K562 (cell line): Measurements from ENCODE around the gene SEMA5A. TPM values are rescaled to one million over a fixed set of nuclear protein-coding genes. Genes with fewer than 3 reads are reported as not detected.

Experiments used
- ATAC-seq: fragments of 200-7000 bp; cut with Tn5 transposase; 3 replicates; pipeline ENCODE4 v1.9.1; 2020; ENCODE audit warnings: moderate library complexity
- BruUV-seq: library from RNA; stranded (reverse); fragments of 400-500 nt; replicated peaks from 2 replicates; lab custom pipeline; 2021; lab: Mats Ljungman, UMichigan
- CTCF ChIA-PET: fragments of 300-600 bp; formaldehyde crosslinking; extraction: SDS; loops from one replicate; lab custom pipeline; 2021; ENCODE audit warnings: low intra/inter-chr PET ratio; lab: Yijun Ruan, JAX
- POLR2A ChIA-PET: fragments of 300-600, 350-650 bp; sonication (Branson Sonifier 250); formaldehyde crosslinking; extraction: SDS; loops from one replicate; lab custom pipeline; 2021; ENCODE audit warnings: antibody characterized with exemption, inconsistent platforms; lab: Yijun Ruan, JAX
- DNase-seq, 4 experiments: peaks; one replicate each; pipeline versions ENCODE4 v3.0.0 to v3.0.0-alpha.2; 2011 to 2018; ENCODE audit warnings: low spot score in 3 of 4, mixed read lengths in 3 of 4; ENCODE audit errors: extremely low read depth in 1 of 4
- FAIRE-seq: peaks from 2 replicates; lab custom pipeline; 2011; peaks lifted over from hg19 to GRCh38; lab: Jason Lieb, UNC
- H2AFZ ChIP-seq: 2 replicates; pipeline ENCODE4 v1.6.0; 2011; ENCODE audit warnings: low read depth, low read length, control low read depth, inconsistent platforms
- H3K27ac ChIP-seq: fragments of 200-600 bp; 3 replicates; pipeline ENCODE4 v1.8.0; 2011; ENCODE audit warnings: low read depth, mild to moderate bottlenecking, control low read depth, inconsistent platforms, low read length, moderate library complexity, mixed read lengths; ENCODE audit errors: extremely low read depth
- H3K27me3 ChIP-seq, 2 experiments: fragments of 300-600 bp in 1 of 2; 2 replicates in 1 of 2; 3 replicates in 1 of 2; pipeline versions ENCODE4 v1.6.0 to v1.8.0; 2011; ENCODE audit warnings: inconsistent platforms in 2 of 2, low read length in 2 of 2, mild to moderate bottlenecking in 1 of 2, mixed read lengths in 1 of 2, moderate library complexity in 1 of 2; ENCODE audit not compliant: control insufficient read depth in 2 of 2, insufficient read depth in 2 of 2
- H3K36me3 ChIP-seq: fragments of 300-600 bp; 3 replicates; pipeline ENCODE4 v1.8.0; 2011; ENCODE audit warnings: mild to moderate bottlenecking, low read length, inconsistent platforms; ENCODE audit not compliant: control insufficient read depth, insufficient read depth
- H3K4me1 ChIP-seq, 2 experiments: fragments of 200-600 bp in 1 of 2; replicated peaks in 1 of 2; 2 replicates in 1 of 2; 3 replicates in 1 of 2; pipeline versions ENCODE4 v1.5.1 to v1.8.0; 2011; ENCODE audit warnings: inconsistent platforms in 2 of 2, low read length in 2 of 2, mild to moderate bottlenecking in 1 of 2, mixed read lengths in 1 of 2, moderate library complexity in 1 of 2; ENCODE audit not compliant: control insufficient read depth in 2 of 2, insufficient read depth in 2 of 2
- H3K4me2 ChIP-seq: 2 replicates; pipeline ENCODE4 v1.6.1; 2011; ENCODE audit warnings: low read length, control low read depth, inconsistent platforms, mixed read lengths; ENCODE audit not compliant: insufficient read depth
- H3K4me3 ChIP-seq: fragments of 200-600 bp; sonication (generic), shearing (Covaris generic); 2 replicates; pipeline ENCODE4 v1.5.1; 2016; ENCODE audit warnings: control low read depth, inconsistent platforms
- H3K79me2 ChIP-seq: fragments of 200-600 bp; 3 replicates; pipeline ENCODE4 v1.8.0; 2011; ENCODE audit warnings: low read length, inconsistent platforms; ENCODE audit not compliant: control insufficient read depth, insufficient read depth
- H3K9ac ChIP-seq, 2 experiments: 2 replicates each; pipeline versions ENCODE4 v1.6.0 to v1.6.1; 2011; ENCODE audit warnings: low read depth in 2 of 2, low read length in 2 of 2, control low read depth in 1 of 2, inconsistent platforms in 1 of 2, mild to moderate bottlenecking in 1 of 2, mixed read lengths in 1 of 2; ENCODE audit not compliant: insufficient read depth in 1 of 2
- H3K9me1 ChIP-seq: one replicate; pipeline ENCODE4 v1.6.0; 2011; ENCODE audit warnings: inconsistent platforms, mild to moderate bottlenecking, low read length, moderate library complexity; ENCODE audit not compliant: control insufficient read depth, insufficient read depth
- H3K9me3 ChIP-seq: replicated peaks from 2 replicates; pipeline ENCODE4 v1.5.1; 2011; ENCODE audit warnings: low read depth, low read length, inconsistent platforms; ENCODE audit not compliant: control insufficient read depth, insufficient read depth
- H4K20me1 ChIP-seq: replicated peaks from 2 replicates; pipeline ENCODE4 v1.6.1; 2011; ENCODE audit warnings: low read length, inconsistent platforms, mixed read lengths; ENCODE audit not compliant: control insufficient read depth, insufficient read depth
- CREBBP ChIP-seq: IDR thresholded peaks from one replicate; pipeline ENCODE4 v1.6.1; 2012; ENCODE audit warnings: low read depth, mild to moderate bottlenecking, control low read depth, inconsistent platforms, low read length
- ELF4 ChIP-seq: fragments of 450-650 bp; formaldehyde crosslinking; IDR thresholded peaks from 2 replicates; pipeline ENCODE4 v1.4.0; 2022; ENCODE audit warnings: missing genetic modification characterization
- MECOM ChIP-seq: fragments of 250-450 bp; sonication (Bioruptor Pico); IDR thresholded peaks from 2 replicates; pipeline ENCODE4 v1.8.0; 2022; ENCODE audit warnings: inconsistent platforms
- MEIS2 ChIP-seq: fragments of 450-650 bp; IDR thresholded peaks from 2 replicates; pipeline ENCODE4 v1.6.1; 2014; ENCODE audit warnings: mild to moderate bottlenecking; ENCODE audit not compliant: partially characterized antibody
- NFRKB ChIP-seq: fragments of 450-650 bp; IDR thresholded peaks from 2 replicates; pipeline ENCODE4 v1.6.1; 2016; ENCODE audit warnings: low read depth
- PHB2 ChIP-seq: fragments of 450-650 bp; IDR thresholded peaks from 2 replicates; pipeline ENCODE4 v1.6.1; 2017; ENCODE audit warnings: low read depth
- POLR2AphosphoS2 ChIP-seq: IDR thresholded peaks from 2 replicates; pipeline ENCODE4 v1.6.1; 2012; ENCODE audit warnings: low read length, improper control_type of control experiment
- PURB ChIP-seq: sonication (generic); formaldehyde crosslinking; IDR thresholded peaks from 2 replicates; pipeline ENCODE4 v1.9.0; 2021; ENCODE audit warnings: low read depth, mild to moderate bottlenecking, missing genetic modification reagents
- RBM34 ChIP-seq: fragments of 200-400 bp; formaldehyde crosslinking; IDR thresholded peaks from 2 replicates; pipeline ENCODE4 v1.6.1; 2018; ENCODE audit warnings: low read length, borderline replicate concordance; ENCODE audit not compliant: insufficient read depth
- ZNF146 ChIP-seq: IDR thresholded peaks from one replicate; pipeline ENCODE4 v1.6.1; 2018; ENCODE audit warnings: missing compliant biosample characterization; ENCODE audit not compliant: unreplicated experiment
- ZNF280B ChIP-seq: fragments of 250-450 bp; sonication (Bioruptor Pico); IDR thresholded peaks from 2 replicates; pipeline ENCODE4 v1.5.1; 2021; ENCODE audit warnings: mild to moderate bottlenecking
- in situ Hi-C: fragments of 300-500 bp; cut with MboI; formaldehyde crosslinking; loops from 4 replicates; pipeline ENCODE4 v1.15.0; 2018; ENCODE audit warnings: inconsistent platforms, mixed read lengths
- intact Hi-C: fragments of 100-400 bp; cut with micrococcal nuclease; formaldehyde crosslinking; loops from 2 replicates; pipeline ENCODE4 v1.14.2; 2022
- polyA plus RNA-seq, 8 experiments: library from polyadenylated mRNA; depleted of rRNA in 4 of 8; stranded (reverse) in 5 of 8; unstranded in 3 of 8; fragments of >200 nt; fragmentation: Nextera tagmentation in 2 of 8; fragmentation: Illumina TruSeq in 1 of 8; extraction: Ambion mirVana in 2 of 8; extraction: Trizol in 1 of 8; gene quantifications; 2 replicates each; pipeline versions ENCODE4 v1.2.1 to v1.2.3, GENCODE V29; 2011 to 2014; ENCODE audit warnings: inconsistent platforms in 1 of 8, missing spikeins in 1 of 8
- total RNA-seq, 7 experiments: library from RNA; depleted of rRNA in 6 of 7; stranded (reverse); fragments of >200 nt in 6 of 7; fragmentation: Illumina TruSeq in 2 of 7; extraction: Trizol in 2 of 7; gene quantifications; 2 replicates each; pipeline versions ENCODE4 v1.2.1 to v1.2.3, GENCODE V29; 2011 to 2021; ENCODE audit warnings: low replicate concordance in 1 of 7
- TF ChIP-seq, protein P1 (sequence below), 2 experiments: fragments of 450-650 bp in 1 of 2; IDR thresholded peaks; 2 replicates each; pipeline ENCODE4 v1.6.1; 2011 to 2017; ENCODE audit warnings: low read depth in 2 of 2, antibody characterized with exemption in 1 of 2, borderline replicate concordance in 1 of 2, low read length in 1 of 2, mild to moderate bottlenecking in 1 of 2, mixed read lengths in 1 of 2; ENCODE audit not compliant: control insufficient read depth in 1 of 2
- TF ChIP-seq, protein P2 (sequence below): fragments of 450-650 bp; formaldehyde crosslinking; IDR thresholded peaks from 2 replicates; pipeline ENCODE4 v1.4.0; 2020; ENCODE audit warnings: mild to moderate bottlenecking, moderate library complexity
- TF ChIP-seq, protein P3 (sequence below): fragments of 450-650 bp; formaldehyde crosslinking; IDR thresholded peaks from 2 replicates; pipeline ENCODE4 v1.4.0; 2022; ENCODE audit warnings: missing genetic modification characterization
- TF ChIP-seq, protein P4 (sequence below): fragments of 450-650 bp; formaldehyde crosslinking; conservative IDR thresholded peaks from 2 replicates; pipeline ENCODE4 v1.4.0; 2022; ENCODE audit warnings: mild to moderate bottlenecking, missing genetic modification characterization

SEMA5A gene
- total and polyA plus RNA-seq, 9 of the 15 experiments (the other 6 are each of a cell fraction or from before 2014, with no cell fraction given) = 0.02 TPM; not detected in 8

GRCh38 chr5:9587135-9587534 is 41.3 kb upstream of the SEMA5A start:
- intact Hi-C loops (no loop called here), in situ Hi-C loops (no loop called here)
- Histone ChIP-seq H3K9ac (no peak overlapping the region), H3K4me1 (no peaks in the 10 kb centered on the region), H3K79me2 (no peaks in the 10 kb centered on the region), H3K9me1 (no peaks in the 10 kb centered on the region), H3K27ac (no peak overlapping the region), H4K20me1 (no peaks in the 10 kb centered on the region), H2AFZ (no peak overlapping the region), H3K27me3 (no peaks in the 10 kb centered on the region), H3K4me3 (no peak overlapping the region), H3K36me3 (no peaks in the 10 kb centered on the region), H3K4me2 (no peak overlapping the region), H3K9me3 (no peaks in the 10 kb centered on the region)
- no TSS peak for BruUV-seq
- CTCF ChIA-PET = no interaction called here
- POLR2A ChIA-PET = no interaction called here
- ATAC-seq (no peak), DNase-seq (no peak), FAIRE-seq (no peak)
- TF ChIP-seq NFRKB (no peak), ZNF280B (no peak), PHB2 (no peak), ZNF146 (CRISPR knock-in tag) (no peak), PURB (no peak), ELF4 (CRISPR knock-in tag) (no peak), MECOM (CRISPR knock-in tag) (no peak), POLR2AphosphoS2 (no peak), CREBBP (no peak), RBM34 (no peak), MEIS2 (no peak)
- TF ChIP-seq, protein P1, sequence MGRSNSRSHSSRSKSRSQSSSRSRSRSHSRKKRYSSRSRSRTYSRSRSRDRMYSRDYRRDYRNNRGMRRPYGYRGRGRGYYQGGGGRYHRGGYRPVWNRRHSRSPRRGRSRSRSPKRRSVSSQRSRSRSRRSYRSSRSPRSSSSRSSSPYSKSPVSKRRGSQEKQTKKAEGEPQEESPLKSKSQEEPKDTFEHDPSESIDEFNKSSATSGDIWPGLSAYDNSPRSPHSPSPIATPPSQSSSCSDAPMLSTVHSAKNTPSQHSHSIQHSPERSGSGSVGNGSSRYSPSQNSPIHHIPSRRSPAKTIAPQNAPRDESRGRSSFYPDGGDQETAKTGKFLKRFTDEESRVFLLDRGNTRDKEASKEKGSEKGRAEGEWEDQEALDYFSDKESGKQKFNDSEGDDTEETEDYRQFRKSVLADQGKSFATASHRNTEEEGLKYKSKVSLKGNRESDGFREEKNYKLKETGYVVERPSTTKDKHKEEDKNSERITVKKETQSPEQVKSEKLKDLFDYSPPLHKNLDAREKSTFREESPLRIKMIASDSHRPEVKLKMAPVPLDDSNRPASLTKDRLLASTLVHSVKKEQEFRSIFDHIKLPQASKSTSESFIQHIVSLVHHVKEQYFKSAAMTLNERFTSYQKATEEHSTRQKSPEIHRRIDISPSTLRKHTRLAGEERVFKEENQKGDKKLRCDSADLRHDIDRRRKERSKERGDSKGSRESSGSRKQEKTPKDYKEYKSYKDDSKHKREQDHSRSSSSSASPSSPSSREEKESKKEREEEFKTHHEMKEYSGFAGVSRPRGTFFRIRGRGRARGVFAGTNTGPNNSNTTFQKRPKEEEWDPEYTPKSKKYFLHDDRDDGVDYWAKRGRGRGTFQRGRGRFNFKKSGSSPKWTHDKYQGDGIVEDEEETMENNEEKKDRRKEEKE (IDR thresholded peaks at IDR 0.05; ENCODE audit: borderline replicate concordance in 1 of 2, control insufficient read depth in 1 of 2, low read depth in 2 of 2, low read length in 1 of 2) = no peak
- TF ChIP-seq, protein P2, sequence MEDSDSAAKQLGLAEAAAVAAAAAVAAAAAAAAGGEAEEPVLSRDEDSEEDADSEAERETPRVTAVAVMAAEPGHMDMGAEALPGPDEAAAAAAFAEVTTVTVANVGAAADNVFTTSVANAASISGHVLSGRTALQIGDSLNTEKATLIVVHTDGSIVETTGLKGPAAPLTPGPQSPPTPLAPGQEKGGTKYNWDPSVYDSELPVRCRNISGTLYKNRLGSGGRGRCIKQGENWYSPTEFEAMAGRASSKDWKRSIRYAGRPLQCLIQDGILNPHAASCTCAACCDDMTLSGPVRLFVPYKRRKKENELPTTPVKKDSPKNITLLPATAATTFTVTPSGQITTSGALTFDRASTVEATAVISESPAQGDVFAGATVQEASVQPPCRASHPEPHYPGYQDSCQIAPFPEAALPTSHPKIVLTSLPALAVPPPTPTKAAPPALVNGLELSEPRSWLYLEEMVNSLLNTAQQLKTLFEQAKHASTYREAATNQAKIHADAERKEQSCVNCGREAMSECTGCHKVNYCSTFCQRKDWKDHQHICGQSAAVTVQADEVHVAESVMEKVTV (CRISPR knock-in tag) = no peak
- TF ChIP-seq, protein P3, sequence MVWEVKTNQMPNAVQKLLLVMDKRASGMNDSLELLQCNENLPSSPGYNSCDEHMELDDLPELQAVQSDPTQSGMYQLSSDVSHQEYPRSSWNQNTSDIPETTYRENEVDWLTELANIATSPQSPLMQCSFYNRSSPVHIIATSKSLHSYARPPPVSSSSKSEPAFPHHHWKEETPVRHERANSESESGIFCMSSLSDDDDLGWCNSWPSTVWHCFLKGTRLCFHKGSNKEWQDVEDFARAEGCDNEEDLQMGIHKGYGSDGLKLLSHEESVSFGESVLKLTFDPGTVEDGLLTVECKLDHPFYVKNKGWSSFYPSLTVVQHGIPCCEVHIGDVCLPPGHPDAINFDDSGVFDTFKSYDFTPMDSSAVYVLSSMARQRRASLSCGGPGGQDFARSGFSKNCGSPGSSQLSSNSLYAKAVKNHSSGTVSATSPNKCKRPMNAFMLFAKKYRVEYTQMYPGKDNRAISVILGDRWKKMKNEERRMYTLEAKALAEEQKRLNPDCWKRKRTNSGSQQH (CRISPR knock-in tag) = no peak
- TF ChIP-seq, protein P4, sequence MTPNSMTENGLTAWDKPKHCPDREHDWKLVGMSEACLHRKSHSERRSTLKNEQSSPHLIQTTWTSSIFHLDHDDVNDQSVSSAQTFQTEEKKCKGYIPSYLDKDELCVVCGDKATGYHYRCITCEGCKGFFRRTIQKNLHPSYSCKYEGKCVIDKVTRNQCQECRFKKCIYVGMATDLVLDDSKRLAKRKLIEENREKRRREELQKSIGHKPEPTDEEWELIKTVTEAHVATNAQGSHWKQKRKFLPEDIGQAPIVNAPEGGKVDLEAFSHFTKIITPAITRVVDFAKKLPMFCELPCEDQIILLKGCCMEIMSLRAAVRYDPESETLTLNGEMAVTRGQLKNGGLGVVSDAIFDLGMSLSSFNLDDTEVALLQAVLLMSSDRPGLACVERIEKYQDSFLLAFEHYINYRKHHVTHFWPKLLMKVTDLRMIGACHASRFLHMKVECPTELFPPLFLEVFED (CRISPR knock-in tag) = no peak
